Hepatic stellate cell (primary cell): ENCODE measurements around the gene VSIG1.

Experiments
- DNase-seq: peaks from one replicate; pipeline ENCODE4 v3.0.0; 2011; ENCODE audit warnings: low spot score

VSIG1 gene

GRCh38 chrX:108064613-108065012 is 19.7 kb downstream of the VSIG1 start:
- no peak for DNase-seq

- no peak for DNase-seq
Measured at GRCh38 chrX:108068121-108068520, 23.3 kb downstream of the VSIG1 start.

- no peak for DNase-seq
Measured at GRCh38 chrX:108070891-108071290, 26.0 kb downstream of the VSIG1 start.

GRCh38 chrX:108071578-108071977 is 26.7 kb downstream of the VSIG1 start:
- no peak for DNase-seq

- DNase-seq, result peak; percentile 13
Measured at GRCh38 chrX:108072746-108073145, 27.9 kb downstream of the VSIG1 start.

GRCh38 chrX:108081110-108081509 is 36.2 kb downstream of the VSIG1 start:
- no peak for DNase-seq

GRCh38 chrX:108087792-108088191 is 42.9 kb downstream of the VSIG1 start:
- DNase-seq, result no peak

- no peak for DNase-seq
Measured at GRCh38 chrX:108088511-108088910, 43.6 kb downstream of the VSIG1 start.

GRCh38 chrX:108090491-108091263 is 45.8 kb downstream of the VSIG1 start:
- no peak for DNase-seq

- peak; percentile 64 for DNase-seq
Measured at GRCh38 chrX:108091264-108091877, 46.5 kb downstream of the VSIG1 start, which contains the start of the genes ATG4A and PSMD10. ATG4A (plus strand) TSS chrX:108091778; CDS start chrX:108091827, 49 bp downstream. PSMD10 (minus strand) TSS chrX:108091542; CDS start chrX:108091520, 22 bp downstream.

- DNase-seq, result no peak
Measured at GRCh38 chrX:108091878-108092291, 47.0 kb downstream of the VSIG1 start.

- DNase-seq, result no peak
Measured at GRCh38 chrX:108097380-108097779, 52.5 kb downstream of the VSIG1 start.

- DNase-seq, result no peak
Measured at GRCh38 chrX:108105473-108105872, 60.6 kb downstream of the VSIG1 start.

GRCh38 chrX:108114541-108114940 is 69.7 kb downstream of the VSIG1 start:
- no peak for DNase-seq

GRCh38 chrX:108117988-108118387 is 73.1 kb downstream of the VSIG1 start:
- DNase-seq, result no peak

- no peak for DNase-seq
Measured at GRCh38 chrX:108121291-108121690, 76.4 kb downstream of the VSIG1 start.

GRCh38 chrX:108122748-108123147 is 77.9 kb downstream of the VSIG1 start:
- DNase-seq, result no peak

GRCh38 chrX:108123591-108124366 is 78.9 kb downstream of the VSIG1 start:
- no peak for DNase-seq

GRCh38 chrX:108126661-108127060 is 81.8 kb downstream of the VSIG1 start:
- no peak for DNase-seq

GRCh38 chrX:108127152-108127551 is 82.3 kb downstream of the VSIG1 start:
- DNase-seq, result no peak
